GM23338 (cell line): ENCODE results near the gene CDH5. TPM values are rescaled to one million over a fixed set of nuclear protein-coding genes. Genes with fewer than 3 reads are reported as not detected.

Source experiments
- ATAC-seq: fragments of 200-7000 bp; cut with Tn5 transposase; 3 replicates; pipeline ENCODE4 v1.9.1; 2020
- DNase-seq: peaks from one replicate; pipeline ENCODE4 v3.0.0-alpha.2; 2015; ENCODE audit warnings: low spot score
- H2AFZ ChIP-seq: fragments of 200-600 bp; sonication (generic); 2 replicates; pipeline ENCODE4 v1.8.0; 2016; ENCODE audit warnings: antibody characterized with exemption, mild to moderate bottlenecking, moderate library complexity
- H3F3A ChIP-seq: fragments of 200-600 bp; sonication (generic); replicated peaks from 2 replicates; pipeline ENCODE4 v1.8.0; 2017; ENCODE audit warnings: antibody characterized with exemption, mixed run types, low read depth
- H3K27ac ChIP-seq: fragments of 200-600 bp; sonication (generic); 2 replicates; pipeline ENCODE4 v1.6.1; 2016; ENCODE audit warnings: low read depth
- H3K27me3 ChIP-seq: fragments of 200-600 bp; sonication (generic); 2 replicates; pipeline ENCODE4 v1.8.0; 2016; ENCODE audit warnings: mild to moderate bottlenecking, mixed run types, moderate library complexity; ENCODE audit not compliant: insufficient read depth
- H3K36me3 ChIP-seq: fragments of 200-600 bp; sonication (generic); 2 replicates; pipeline ENCODE4 v1.8.0; 2016; ENCODE audit warnings: mild to moderate bottlenecking; ENCODE audit not compliant: insufficient read depth
- H3K4me1 ChIP-seq: fragments of 200-600 bp; sonication (generic); 2 replicates; pipeline ENCODE4 v1.8.0; 2016; ENCODE audit warnings: mild to moderate bottlenecking, moderate library complexity; ENCODE audit not compliant: insufficient read depth
- H3K4me2 ChIP-seq: fragments of 200-600 bp; sonication (generic); 2 replicates; pipeline ENCODE4 v1.7.1; 2017; ENCODE audit warnings: mixed run types
- H3K4me3 ChIP-seq: fragments of 200-600 bp; sonication (generic); 2 replicates; pipeline ENCODE4 v1.6.1; 2016; ENCODE audit warnings: mixed run types
- H3K79me2 ChIP-seq: fragments of 200-600 bp; sonication (generic); replicated peaks from 2 replicates; pipeline ENCODE4 v1.8.0; 2017; ENCODE audit warnings: mild to moderate bottlenecking; ENCODE audit not compliant: insufficient read depth
- H3K9me2 ChIP-seq: fragments of 200-600 bp; sonication (generic); 2 replicates; pipeline ENCODE4 v1.8.0; 2017; ENCODE audit not compliant: insufficient read depth
- H4K20me1 ChIP-seq: fragments of 200-600 bp; sonication (generic); replicated peaks from 2 replicates; pipeline ENCODE4 v1.8.0; 2017; ENCODE audit warnings: mild to moderate bottlenecking; ENCODE audit not compliant: insufficient read depth
- H3K27ac Mint-ChIP-seq: 2 replicates; pipeline ENCODE4 v1.8.0; 2020; ENCODE audit warnings: inconsistent platforms, mild to moderate bottlenecking, moderate library complexity, mixed read lengths
- H3K27me3 Mint-ChIP-seq: 3 replicates; pipeline ENCODE4 v1.8.0; 2022; ENCODE audit warnings: low read depth, mild to moderate bottlenecking, moderate library complexity, mixed read lengths, inconsistent platforms; ENCODE audit not compliant: insufficient read depth, poor library complexity
- H3K36me3 Mint-ChIP-seq: 3 replicates; pipeline ENCODE4 v1.8.0; 2021; ENCODE audit warnings: low read depth, mild to moderate bottlenecking, inconsistent platforms, moderate library complexity, mixed read lengths
- H3K4me1 Mint-ChIP-seq: 3 replicates; pipeline ENCODE4 v1.8.0; 2020; ENCODE audit warnings: mild to moderate bottlenecking, inconsistent platforms, mixed read lengths
- H3K4me3 Mint-ChIP-seq: 3 replicates; pipeline ENCODE4 v1.8.0; 2021; ENCODE audit warnings: moderate library complexity, mild to moderate bottlenecking, inconsistent platforms, mixed read lengths
- H3K9me3 Mint-ChIP-seq: 3 replicates; pipeline ENCODE4 v1.8.0; 2020; ENCODE audit warnings: moderate library complexity, mild to moderate bottlenecking, inconsistent platforms, mixed read lengths
- CREB1 ChIP-seq: fragments of 250-450 bp; sonication (Bioruptor Pico); IDR thresholded peaks from 2 replicates; pipeline ENCODE4 v1.5.0; 2020; ENCODE audit warnings: low read depth, mild to moderate bottlenecking, moderate library complexity
- CTCF ChIP-seq, 2 experiments: fragments of 200-600 bp in 1 of 2; sonication (generic) in 1 of 2; conservative IDR thresholded peaks; 2 replicates each; pipeline versions ENCODE4 v1.5.1 to v1.6.1; 2016 to 2017; ENCODE audit warnings: antibody characterized with exemption in 2 of 2, low read depth in 2 of 2, mild to moderate bottlenecking in 2 of 2, moderate library complexity in 1 of 2
- EZH2 ChIP-seq: fragments of 200-600 bp; sonication (generic); IDR thresholded peaks from one replicate; pipeline ENCODE4 v1.8.0; 2017; ENCODE audit warnings: antibody characterized with exemption, mild to moderate bottlenecking, low read depth; ENCODE audit not compliant: unreplicated experiment
- EZH2phosphoT487 ChIP-seq: fragments of 200-600 bp; sonication (generic); IDR thresholded peaks from one replicate; pipeline ENCODE4 v1.8.1; 2018; ENCODE audit warnings: antibody characterized with exemption; ENCODE audit not compliant: unreplicated experiment
- JUNB ChIP-seq: IDR thresholded peaks from one replicate; pipeline ENCODE4 v1.6.1; 2016; ENCODE audit warnings: antibody characterized with exemption; ENCODE audit not compliant: unreplicated experiment
- ZNF114 ChIP-seq: fragments of 250-450 bp; sonication (Bioruptor Pico); IDR thresholded peaks from 2 replicates; pipeline ENCODE4 v1.5.0; 2020; ENCODE audit warnings: mild to moderate bottlenecking, moderate library complexity
- ZNF331 ChIP-seq: fragments of 250-450 bp; sonication (Bioruptor Pico); IDR thresholded peaks from 2 replicates; pipeline ENCODE4 v1.5.0; 2020; ENCODE audit warnings: low read depth, mild to moderate bottlenecking, moderate library complexity
- polyA plus RNA-seq: library from polyadenylated mRNA; unstranded; fragments of >200 nt; fragmentation: Nextera tagmentation; extraction: Ambion mirVana; gene quantifications from 2 replicates; pipeline ENCODE4 v1.2.1, GENCODE V29; 2016
- total RNA-seq: library from RNA; depleted of rRNA; stranded (reverse); fragments of >200 nt; shearing (Covaris generic); gene quantifications from 2 replicates; pipeline ENCODE4 v1.2.3, GENCODE V29; 2014

CDH5 gene
- total and polyA plus RNA-seq, 2 experiments from 2014 or later, result 0.18 TPM; not detected in 1

- H3K79me2 ChIP-seq, result no peaks in the 10 kb centered on the region
- Mint-ChIP-seq H3K4me1 (peaks cover 11% of the 10 kb centered on the region), H3K27me3 (peaks cover 2% of the 10 kb centered on the region), H3K4me3 (no peak overlapping the region), H3K36me3 (no peaks in the 10 kb centered on the region; the same call in 2 of the 3 replicates), H3K27ac (no peak overlapping the region), H3K9me3 (peaks cover 3% of the 10 kb centered on the region; the same call in 2 of the 3 replicates)
- H3K36me3 ChIP-seq, result no peaks in the 10 kb centered on the region
- no peak overlapping the region for H3K4me2 ChIP-seq
- no peaks in the 10 kb centered on the region for H3K4me1 ChIP-seq
- H4K20me1 ChIP-seq, result no peaks in the 10 kb centered on the region
- no peaks in the 10 kb centered on the region for H3K9me2 ChIP-seq
- no peak overlapping the region for H2AFZ ChIP-seq
- H3K4me3 ChIP-seq, result no peak overlapping the region
- H3F3A ChIP-seq, result no peaks in the 10 kb centered on the region
- DNase-seq (peak; percentile 56), ATAC-seq (no peak)
- TF ChIP-seq EZH2phosphoT487 (no peak), ZNF331 (CRISPR knock-in tag) (no peak), EZH2 (no peak)
- H3K27ac ChIP-seq, result no peak overlapping the region
- no peaks in the 10 kb centered on the region for H3K27me3 ChIP-seq
Measured at GRCh38 chr16:66354034-66354909, 12.2 kb upstream of the CDH5 start.

GRCh38 chr16:66355526-66355925, 11.0 kb upstream of the CDH5 start:
- TF ChIP-seq JUNB (no peak), CREB1 (CRISPR knock-in tag) (no peak), EZH2phosphoT487 (no peak)

DNA sequence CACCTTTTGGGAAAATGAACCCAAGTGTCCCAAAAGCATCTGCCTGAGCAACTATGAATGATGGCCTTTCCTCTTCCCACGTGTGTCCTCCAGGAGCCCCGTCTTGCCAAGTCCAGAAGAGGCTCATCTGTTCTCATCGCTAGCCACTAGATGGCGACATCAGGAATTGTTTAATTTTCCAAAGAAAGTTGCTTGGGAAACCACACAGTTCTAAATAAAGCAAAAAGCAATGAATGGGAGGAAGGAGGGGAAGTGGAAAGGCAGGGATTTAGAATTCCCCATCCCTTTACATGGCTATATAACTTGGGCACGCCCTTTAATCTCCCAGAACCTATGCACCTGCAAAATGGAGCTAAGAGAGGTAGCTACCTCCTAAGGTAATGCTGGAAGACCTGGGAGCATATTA, 9.0 kb upstream of the CDH5 start:
- peaks cover 16% of the 10 kb centered on the region for H3K4me1 Mint-ChIP-seq
- no peaks in the 10 kb centered on the region for H3K9me2 ChIP-seq
- ATAC-seq (peak; percentile 73), DNase-seq (peak; percentile 87)
- H3K4me3 Mint-ChIP-seq, result no peak overlapping the region
- H3K27me3 Mint-ChIP-seq, result peaks cover 12% of the 10 kb centered on the region
- H3K9me3 Mint-ChIP-seq, result peaks cover under 1% of the 10 kb centered on the region; the same call in 2 of the 3 replicates
- H3K36me3 ChIP-seq, result no peaks in the 10 kb centered on the region
- no peak overlapping the region for H3K27ac ChIP-seq
- H3F3A ChIP-seq, result no peaks in the 10 kb centered on the region
- H3K79me2 ChIP-seq, result no peaks in the 10 kb centered on the region
- no peaks in the 10 kb centered on the region for H3K36me3 Mint-ChIP-seq
- no peaks in the 10 kb centered on the region for H4K20me1 ChIP-seq
- TF ChIP-seq EZH2, result no peak
- no peak for TF ChIP-seq ZNF331 (CRISPR knock-in tag)
- no peak for TF ChIP-seq ZNF114
- TF ChIP-seq CTCF (conservative IDR thresholded peaks at IDR 0.05; ENCODE audit: low read depth in 2 of 2), result peak; percentile 76 to 90
- no peak overlapping the region for H2AFZ ChIP-seq
- no peak overlapping the region for H3K27ac Mint-ChIP-seq
- H3K4me3 ChIP-seq, result no peak overlapping the region
- H3K27me3 ChIP-seq, result no peaks in the 10 kb centered on the region
- H3K4me1 ChIP-seq, result no peaks in the 10 kb centered on the region
- no peak overlapping the region for H3K4me2 ChIP-seq

More at GRCh38 chr16:66355526-66355925, 11.0 kb upstream of the CDH5 start:
- H4K20me1 ChIP-seq, result no peaks in the 10 kb centered on the region
- Mint-ChIP-seq H3K36me3 (no peaks in the 10 kb centered on the region; the same call in 2 of the 3 replicates), H3K4me3 (no peak overlapping the region), H3K27me3 (peaks cover 10% of the 10 kb centered on the region), H3K9me3 (peaks cover 3% of the 10 kb centered on the region; the same call in 2 of the 3 replicates), H3K4me1 (peaks cover 11% of the 10 kb centered on the region), H3K27ac (no peak overlapping the region)
- no peaks in the 10 kb centered on the region for H3K36me3 ChIP-seq
- no peaks in the 10 kb centered on the region for H3K27me3 ChIP-seq
- no peak overlapping the region for H2AFZ ChIP-seq
- DNase-seq (no peak), ATAC-seq (no peak)
- no peaks in the 10 kb centered on the region for H3K4me1 ChIP-seq
- no peaks in the 10 kb centered on the region for H3F3A ChIP-seq
- H3K27ac ChIP-seq, result no peak overlapping the region
- H3K9me2 ChIP-seq, result no peaks in the 10 kb centered on the region
- no peak overlapping the region for H3K4me3 ChIP-seq
- H3K4me2 ChIP-seq, result no peak overlapping the region
- no peaks in the 10 kb centered on the region for H3K79me2 ChIP-seq
